K562 (cell line): Measurements from ENCODE around the gene ZNF837. TPM values are rescaled to one million over a fixed set of nuclear protein-coding genes. Genes with fewer than 3 reads are reported as not detected.

Experiments
- BRF1 ChIP-seq: IDR thresholded peaks from 3 replicates; pipeline ENCODE4 v1.6.1; 2011; ENCODE audit warnings: borderline replicate concordance, mild to moderate bottlenecking; ENCODE audit not compliant: insufficient read length; ENCODE audit errors: extremely low read depth
- CBX1 ChIP-seq: sonication (generic); IDR thresholded peaks from 2 replicates; pipeline ENCODE4 v1.6.1; 2016; ENCODE audit warnings: antibody characterized with exemption, low read depth, mild to moderate bottlenecking
- CBX5 ChIP-seq: IDR thresholded peaks from 2 replicates; pipeline ENCODE4 v1.6.1; 2014; ENCODE audit warnings: low read depth, borderline replicate concordance
- COPS2 ChIP-seq: fragments of 450-650 bp; conservative IDR thresholded peaks from 2 replicates; pipeline ENCODE4 v1.6.1; 2016; ENCODE audit warnings: mild to moderate bottlenecking, moderate library complexity
- CTCF ChIP-seq, 3 experiments: IDR thresholded peaks in 2 of 3; conservative IDR thresholded peaks in 1 of 3; 2 replicates each; pipeline ENCODE4 v1.5.1; 2011 to 2012; ENCODE audit warnings: low read length in 3 of 3, mild to moderate bottlenecking in 3 of 3, control low read depth in 2 of 3, improper control_type of control experiment in 1 of 3, inconsistent platforms in 1 of 3, low read depth in 1 of 3, mixed read lengths in 1 of 3, moderate library complexity in 1 of 3; ENCODE audit not compliant: insufficient read depth in 2 of 3
- FOXA1 ChIP-seq: fragments of 450-650 bp; IDR thresholded peaks from 2 replicates; pipeline ENCODE4 v1.6.1; 2016; ENCODE audit warnings: mild to moderate bottlenecking, borderline replicate concordance
- FOXM1 ChIP-seq, 2 experiments: fragments of 450-650 bp in 1 of 2; sonication (generic) in 1 of 2; formaldehyde crosslinking in 1 of 2; IDR thresholded peaks; 2 replicates each; pipeline versions ENCODE4 v1.6.1 to v1.9.0; 2017 to 2022; ENCODE audit warnings: low read depth in 2 of 2, mild to moderate bottlenecking in 2 of 2, missing genetic modification reagents in 1 of 2, moderate library complexity in 1 of 2
- GTF2E2 ChIP-seq: fragments of 200-800 bp; sonication (Bioruptor generic); IDR thresholded peaks from 2 replicates; pipeline ENCODE4 v1.6.1; 2016; ENCODE audit warnings: missing genetic modification characterization, missing compliant biosample characterization
- MECOM ChIP-seq: fragments of 250-450 bp; sonication (Bioruptor Pico); IDR thresholded peaks from 2 replicates; pipeline ENCODE4 v1.8.0; 2022; ENCODE audit warnings: inconsistent platforms
- NELFE ChIP-seq: IDR thresholded peaks from 2 replicates; pipeline ENCODE4 v1.6.1; 2011; ENCODE audit warnings: mild to moderate bottlenecking; ENCODE audit not compliant: insufficient read depth, insufficient read length
- PHF20 ChIP-seq: fragments of 450-650 bp; IDR thresholded peaks from 2 replicates; pipeline ENCODE4 v1.6.1; 2018; ENCODE audit not compliant: partially characterized antibody
- RBM15 ChIP-seq: fragments of 200-400 bp; formaldehyde crosslinking; IDR thresholded peaks from 2 replicates; pipeline ENCODE4 v1.6.1; 2018; ENCODE audit warnings: mild to moderate bottlenecking, low read length, moderate library complexity; ENCODE audit not compliant: insufficient read depth
- RBM17 ChIP-seq: fragments of 200-400 bp; formaldehyde crosslinking; IDR thresholded peaks from 2 replicates; pipeline ENCODE4 v1.6.1; 2017; ENCODE audit warnings: low read depth, mild to moderate bottlenecking, low read length, borderline replicate concordance
- SIX5 ChIP-seq, 2 experiments: IDR thresholded peaks; 2 replicates each; pipeline ENCODE4 v1.6.1; 2011; ENCODE audit warnings: low read length in 2 of 2, borderline replicate concordance in 1 of 2, low read depth in 1 of 2, mild to moderate bottlenecking in 1 of 2, moderate library complexity in 1 of 2; ENCODE audit not compliant: insufficient read depth in 1 of 2
- SOX6 ChIP-seq: fragments of 450-650 bp; IDR thresholded peaks from 2 replicates; pipeline ENCODE4 v1.6.1; 2014; ENCODE audit warnings: mild to moderate bottlenecking
- TAF15 ChIP-seq: fragments of 200-400 bp; formaldehyde crosslinking; IDR thresholded peaks from 2 replicates; pipeline ENCODE4 v1.6.1; 2017; ENCODE audit warnings: mild to moderate bottlenecking, low read depth, low read length, moderate library complexity
- TFAP4 ChIP-seq: sonication (generic); formaldehyde crosslinking; IDR thresholded peaks from 2 replicates; pipeline ENCODE4 v1.8.0; 2022; ENCODE audit warnings: missing genetic modification reagents, mild to moderate bottlenecking, moderate library complexity, borderline replicate concordance
- ZBTB26 ChIP-seq: fragments of 450-650 bp; formaldehyde crosslinking; IDR thresholded peaks from 2 replicates; pipeline ENCODE4 v1.4.0; 2022; ENCODE audit warnings: missing genetic modification characterization
- ZNF347 ChIP-seq: fragments of 450-650 bp; formaldehyde crosslinking; IDR thresholded peaks from 2 replicates; pipeline ENCODE4 v1.4.0; 2020; ENCODE audit warnings: low read depth, mild to moderate bottlenecking, moderate library complexity
- ZNF561 ChIP-seq: fragments of 450-650 bp; formaldehyde crosslinking; conservative IDR thresholded peaks from 2 replicates; pipeline ENCODE4 v1.4.0; 2020; ENCODE audit warnings: mild to moderate bottlenecking, moderate library complexity
- polyA plus RNA-seq, 8 experiments: library from polyadenylated mRNA; depleted of rRNA in 4 of 8; stranded (reverse) in 5 of 8; unstranded in 3 of 8; fragments of >200 nt; fragmentation: Nextera tagmentation in 2 of 8; fragmentation: Illumina TruSeq in 1 of 8; extraction: Ambion mirVana in 2 of 8; extraction: Trizol in 1 of 8; gene quantifications; 2 replicates each; pipeline versions ENCODE4 v1.2.1 to v1.2.3, GENCODE V29; 2011 to 2014; ENCODE audit warnings: inconsistent platforms in 1 of 8, missing spikeins in 1 of 8
- total RNA-seq, 7 experiments: library from RNA; depleted of rRNA in 6 of 7; stranded (reverse); fragments of >200 nt in 6 of 7; fragmentation: Illumina TruSeq in 2 of 7; extraction: Trizol in 2 of 7; gene quantifications; 2 replicates each; pipeline versions ENCODE4 v1.2.1 to v1.2.3, GENCODE V29; 2011 to 2021; ENCODE audit warnings: low replicate concordance in 1 of 7

The ZNF837 gene
- total and polyA plus RNA-seq, 9 of the 15 experiments (the other 6 are each of a cell fraction or from before 2014, with no cell fraction given): 0.11 to 2.1 (median 0.57) TPM; not detected in 4

- TF ChIP-seq TFAP4 (CRISPR knock-in tag) (peak; percentile 85; the same call in 1 of the 2 replicates), CBX5 (no peak), TAF15 (no peak), SIX5 (IDR thresholded peaks at IDR 0.05; ENCODE audit: borderline replicate concordance in 1 of 2, insufficient read depth in 1 of 2, low read depth in 1 of 2, low read length in 2 of 2) (no peak; a peak in 1 of 4 replicates), ZBTB26 (CRISPR knock-in tag) (0 out of 2 replicates have a peak, but pooled peaks have one; percentile 33), FOXA1 (no peak), PHF20 (peak; percentile 21), ZNF347 (CRISPR knock-in tag) (no peak), COPS2 (no peak), NELFE (no peak), GTF2E2 (tag) (peak; percentile 66; the same call in 1 of the 2 replicates), CTCF (IDR thresholded peaks at IDR 0.05 in 2 of 3, conservative IDR thresholded peaks at IDR 0.05 in 1 of 3; ENCODE audit: insufficient read depth in 2 of 3, low read depth in 1 of 3, low read length in 3 of 3) (peak in 2 of 3 experiments; percentile 6 to 7; a peak in 1 of 6 replicates), FOXM1 (IDR thresholded peaks at IDR 0.05; ENCODE audit: low read depth) (no peak), FOXM1 (CRISPR knock-in tag; IDR thresholded peaks at IDR 0.05; ENCODE audit: low read depth) (no peak), BRF1 (no peak), MECOM (no peak), SOX6 (no peak), ZNF561 (CRISPR knock-in tag) (no peak), RBM17 (no peak), RBM15 (no peak), CBX1 (no peak; the same call in 1 of the 2 replicates)
Observed at GRCh38 chr19:58400916-58401839, 20.3 kb upstream of the ZNF837 start (continued).
